SK-N-MC (cell line): ENCODE measurements around the gene CDK6.

ENCODE experiments used
- EZH2 ChIP-seq: fragments of 200-600 bp; sonication (generic); IDR thresholded peaks from one replicate; pipeline ENCODE4 v1.6.1; 2017; ENCODE audit warnings: antibody characterized with exemption
- FOXP2 ChIP-seq: optimal IDR thresholded peaks from 2 replicates; pipeline ENCODE3; 2011; ENCODE audit warnings: mild to moderate bottlenecking, moderate library complexity; ENCODE audit not compliant: insufficient read depth; ENCODE audit errors: extremely low read length, control extremely low read depth
- POLR2AphosphoS5 ChIP-seq: IDR thresholded peaks from 2 replicates; pipeline ENCODE4 v1.6.1; 2012; ENCODE audit warnings: mild to moderate bottlenecking, low read depth, low read length, borderline replicate concordance

GRCh38 chr7:92769844-92770243 is 66.5 kb downstream of the CDK6 start:
- TF ChIP-seq EZH2 (no peak), FOXP2 (no peak), POLR2AphosphoS5 (no peak)
